NB4 (cell line): ENCODE data around the gene MBD3L5.

Experiments used
- CTCF ChIP-seq: IDR thresholded peaks from one replicate; pipeline ENCODE4 v1.5.1; 2012; ENCODE audit warnings: low read depth, low read length
- MAX ChIP-seq: IDR thresholded peaks from 2 replicates; pipeline ENCODE4 v1.6.1; 2011; ENCODE audit warnings: low read depth, low read length
- MYC ChIP-seq: IDR thresholded peaks from 2 replicates; pipeline ENCODE4 v1.6.1; 2011; ENCODE audit warnings: low read depth, low read length
- POLR2A ChIP-seq: IDR thresholded peaks from 2 replicates; pipeline ENCODE4 v1.6.1; 2011; ENCODE audit warnings: mild to moderate bottlenecking; ENCODE audit not compliant: insufficient read length; ENCODE audit errors: extremely low read depth

GRCh38 chr19:7018828-7019227 lies 11.6 kb upstream of the MBD3L5 start:
- no peak for TF ChIP-seq POLR2A
- TF ChIP-seq CTCF, result no peak
- no peak for TF ChIP-seq MAX
- no peak for TF ChIP-seq MYC
